Activated naive CD8-positive, alpha-beta T cell (primary cell): ENCODE results near the gene PTP4A2.
A peak's percentile ranks its signal among the peaks of the same experiment; 100 is the strongest.

ENCODE experiments used
- H3K27ac Mint-ChIP-seq: one replicate; pipeline ENCODE4 v1.8.0; 2021; ENCODE audit warnings: mixed read lengths
- H3K27me3 Mint-ChIP-seq: one replicate; pipeline ENCODE4 v1.8.0; 2021; ENCODE audit warnings: mixed read lengths
- H3K36me3 Mint-ChIP-seq: one replicate; pipeline ENCODE4 v1.8.0; 2021; ENCODE audit warnings: mixed read lengths
- H3K4me1 Mint-ChIP-seq: one replicate; pipeline ENCODE4 v1.8.0; 2021; ENCODE audit warnings: low read depth, mixed read lengths
- H3K4me3 Mint-ChIP-seq: one replicate; pipeline ENCODE4 v1.8.0; 2021; ENCODE audit warnings: mild to moderate bottlenecking, mixed read lengths
- H3K9me3 Mint-ChIP-seq: one replicate; pipeline ENCODE4 v1.8.0; 2021; ENCODE audit warnings: low read depth, mixed read lengths

The PTP4A2 gene

GRCh38 chr1:31919591-31919990 is 18.6 kb downstream of the PTP4A2 start:
- Mint-ChIP-seq H3K4me1 (peaks cover 67% of the 10 kb centered on the region), H3K27ac (peak overlapping the region; percentile 36), H3K9me3 (no peaks in the 10 kb centered on the region), H3K27me3 (no peaks in the 10 kb centered on the region), H3K36me3 (peaks cover 12% of the 10 kb centered on the region), H3K4me3 (no peak overlapping the region)

- H3K36me3 Mint-ChIP-seq: peaks cover 19% of the 10 kb centered on the region
- H3K9me3 Mint-ChIP-seq: no peaks in the 10 kb centered on the region
- H3K27me3 Mint-ChIP-seq: no peaks in the 10 kb centered on the region
- peak overlapping the region; percentile 28 for H3K27ac Mint-ChIP-seq
- peaks cover 72% of the 10 kb centered on the region for H3K4me1 Mint-ChIP-seq
- H3K4me3 Mint-ChIP-seq: no peak overlapping the region
Observed at GRCh38 chr1:31915438-31915837, 22.7 kb downstream of the PTP4A2 start.

- no peaks in the 10 kb centered on the region for H3K9me3 Mint-ChIP-seq
- no peak overlapping the region for H3K4me3 Mint-ChIP-seq
- peaks cover 66% of the 10 kb centered on the region for H3K4me1 Mint-ChIP-seq
- H3K36me3 Mint-ChIP-seq: peaks cover 16% of the 10 kb centered on the region
- peak overlapping the region; percentile 78 for H3K27ac Mint-ChIP-seq
- no peaks in the 10 kb centered on the region for H3K27me3 Mint-ChIP-seq
Observed at GRCh38 chr1:31913968-31914367, 24.2 kb downstream of the PTP4A2 start.

GRCh38 chr1:31912839-31913239 is 25.3 kb downstream of the PTP4A2 start:
- Mint-ChIP-seq H3K4me3 (peak overlapping the region; percentile 6), H3K36me3 (peaks cover 20% of the 10 kb centered on the region), H3K4me1 (peaks cover 58% of the 10 kb centered on the region), H3K27ac (peak overlapping the region; percentile 76), H3K9me3 (no peaks in the 10 kb centered on the region), H3K27me3 (no peaks in the 10 kb centered on the region)

- H3K4me1 Mint-ChIP-seq: peaks cover 56% of the 10 kb centered on the region
- H3K27ac Mint-ChIP-seq: peak overlapping the region; percentile 76
- H3K36me3 Mint-ChIP-seq: peaks cover 20% of the 10 kb centered on the region
- H3K4me3 Mint-ChIP-seq: peak overlapping the region; percentile 46
- H3K27me3 Mint-ChIP-seq: no peaks in the 10 kb centered on the region
- no peaks in the 10 kb centered on the region for H3K9me3 Mint-ChIP-seq
Observed at GRCh38 chr1:31911994-31912780, 26.0 kb downstream of the PTP4A2 start.

GRCh38 chr1:31910933-31911332 is 27.2 kb downstream of the PTP4A2 start:
- Mint-ChIP-seq H3K4me3 (no peak overlapping the region), H3K9me3 (no peaks in the 10 kb centered on the region), H3K4me1 (peaks cover 50% of the 10 kb centered on the region)

GRCh38 chr1:31909691-31910090 is 28.5 kb downstream of the PTP4A2 start:
- Mint-ChIP-seq H3K4me3 (no peak overlapping the region), H3K36me3 (peaks cover 18% of the 10 kb centered on the region), H3K27me3 (no peaks in the 10 kb centered on the region), H3K9me3 (no peaks in the 10 kb centered on the region), H3K27ac (peak overlapping the region; percentile 84), H3K4me1 (peaks cover 51% of the 10 kb centered on the region)

More at GRCh38 chr1:31910933-31911332, 27.2 kb downstream of the PTP4A2 start:
- Mint-ChIP-seq H3K36me3 (peaks cover 18% of the 10 kb centered on the region), H3K27ac (peak overlapping the region; percentile 76), H3K27me3 (no peaks in the 10 kb centered on the region)

- Mint-ChIP-seq H3K27me3 (no peaks in the 10 kb centered on the region), H3K9me3 (no peaks in the 10 kb centered on the region), H3K27ac (peak overlapping the region; percentile 72), H3K4me1 (peaks cover 35% of the 10 kb centered on the region), H3K4me3 (no peak overlapping the region), H3K36me3 (peaks cover 8% of the 10 kb centered on the region)
Observed at GRCh38 chr1:31906557-31906956, 31.6 kb downstream of the PTP4A2 start.

GRCh38 chr1:31905681-31906080 is 32.5 kb downstream of the PTP4A2 start:
- H3K27ac Mint-ChIP-seq: peak overlapping the region; percentile 54
- H3K4me3 Mint-ChIP-seq: no peak overlapping the region
- no peaks in the 10 kb centered on the region for H3K27me3 Mint-ChIP-seq
- H3K4me1 Mint-ChIP-seq: peaks cover 27% of the 10 kb centered on the region
- peaks cover 5% of the 10 kb centered on the region for H3K36me3 Mint-ChIP-seq
- H3K9me3 Mint-ChIP-seq: no peaks in the 10 kb centered on the region

- no peak overlapping the region for H3K4me3 Mint-ChIP-seq
- no peaks in the 10 kb centered on the region for H3K9me3 Mint-ChIP-seq
- no peak overlapping the region for H3K27ac Mint-ChIP-seq
- peaks cover 5% of the 10 kb centered on the region for H3K36me3 Mint-ChIP-seq
- H3K27me3 Mint-ChIP-seq: no peaks in the 10 kb centered on the region
- H3K4me1 Mint-ChIP-seq: peaks cover 27% of the 10 kb centered on the region
Observed at GRCh38 chr1:31905093-31905509, 33.1 kb downstream of the PTP4A2 start.

GRCh38 chr1:31904339-31905092 is 33.7 kb downstream of the PTP4A2 start:
- Mint-ChIP-seq H3K4me1 (peaks cover 25% of the 10 kb centered on the region), H3K4me3 (no peak overlapping the region), H3K9me3 (no peaks in the 10 kb centered on the region), H3K27ac (peak overlapping the region; percentile 59), H3K27me3 (no peaks in the 10 kb centered on the region), H3K36me3 (peaks cover 3% of the 10 kb centered on the region)

GRCh38 chr1:31902510-31902860 is 35.7 kb downstream of the PTP4A2 start:
- Mint-ChIP-seq H3K9me3 (no peaks in the 10 kb centered on the region), H3K4me1 (peaks cover 25% of the 10 kb centered on the region), H3K27ac (no peak overlapping the region), H3K27me3 (no peaks in the 10 kb centered on the region), H3K36me3 (no peaks in the 10 kb centered on the region), H3K4me3 (no peak overlapping the region)

GRCh38 chr1:31901838-31902509 is 36.2 kb downstream of the PTP4A2 start:
- H3K27ac Mint-ChIP-seq: no peak overlapping the region

GRCh38 chr1:31900790-31901189 is 37.4 kb downstream of the PTP4A2 start:
- Mint-ChIP-seq H3K4me3 (no peak overlapping the region), H3K36me3 (no peaks in the 10 kb centered on the region), H3K4me1 (peaks cover 24% of the 10 kb centered on the region), H3K27ac (no peak overlapping the region), H3K27me3 (no peaks in the 10 kb centered on the region), H3K9me3 (no peaks in the 10 kb centered on the region)

More at GRCh38 chr1:31901838-31902509, 36.2 kb downstream of the PTP4A2 start:
- H3K36me3 Mint-ChIP-seq: no peaks in the 10 kb centered on the region
- H3K9me3 Mint-ChIP-seq: no peaks in the 10 kb centered on the region
- H3K4me3 Mint-ChIP-seq: no peak overlapping the region
- peaks cover 25% of the 10 kb centered on the region for H3K4me1 Mint-ChIP-seq
- no peaks in the 10 kb centered on the region for H3K27me3 Mint-ChIP-seq

- Mint-ChIP-seq H3K9me3 (no peaks in the 10 kb centered on the region), H3K27ac (no peak overlapping the region), H3K36me3 (peaks cover 3% of the 10 kb centered on the region), H3K27me3 (no peaks in the 10 kb centered on the region), H3K4me3 (no peak overlapping the region), H3K4me1 (peaks cover 8% of the 10 kb centered on the region)
Observed at GRCh38 chr1:31897526-31898100, 40.6 kb downstream of the PTP4A2 start.
